Neural cell (in vitro differentiated cells): ENCODE measurements around the gene CSAG3. TPM values are rescaled to one million over a fixed set of nuclear protein-coding genes. Genes with fewer than 3 reads are reported as not detected.
"Not testable (repeated sequence)": the region's sequence is repeated elsewhere in the genome, so short reads cannot be mapped to it uniquely, and the experiment has no call there.

Experiments used
- H2AFZ ChIP-seq: fragments of 200-600, 300-800 bp; sonication (generic), shearing (Covaris generic); 2 replicates; pipeline ENCODE4 v1.6.0; 2014; ENCODE audit warnings: low read depth, mild to moderate bottlenecking, antibody characterized with exemption, low read length, moderate library complexity
- H3F3A ChIP-seq: fragments of 200-600 bp; shearing (Covaris generic); 2 replicates; pipeline ENCODE4 v1.6.1; 2016; ENCODE audit warnings: mild to moderate bottlenecking, moderate library complexity, mixed read lengths, antibody characterized with exemption, low read length; ENCODE audit not compliant: insufficient read depth, poor library complexity, severe bottlenecking
- H3K27ac ChIP-seq: fragments of 200-600, 300-800 bp; sonication (generic), shearing (Covaris generic); 2 replicates; pipeline ENCODE4 v1.5.1; 2014; ENCODE audit warnings: mild to moderate bottlenecking, low read length, moderate library complexity
- H3K27me3 ChIP-seq: fragments of 300-800, 200-600 bp; sonication (generic), shearing (Covaris generic); 2 replicates; pipeline ENCODE4 v1.6.0; 2014; ENCODE audit warnings: mild to moderate bottlenecking, low read depth, low read length, moderate library complexity; ENCODE audit not compliant: insufficient read depth
- H3K36me3 ChIP-seq: fragments of 300-800, 200-600 bp; sonication (generic), shearing (Covaris generic); 2 replicates; pipeline ENCODE4 v1.5.1; 2014; ENCODE audit warnings: mild to moderate bottlenecking, antibody characterized with exemption, low read length, moderate library complexity; ENCODE audit not compliant: insufficient read depth
- H3K4me2 ChIP-seq: fragments of 300-800, 200-600 bp; sonication (generic), shearing (Covaris generic); 2 replicates; pipeline ENCODE4 v1.6.0; 2014; ENCODE audit warnings: mild to moderate bottlenecking, low read length
- H3K4me3 ChIP-seq: fragments of 300-800, 200-600 bp; sonication (generic), shearing (Covaris generic); 2 replicates; pipeline ENCODE4 v1.5.1; 2014; ENCODE audit warnings: mild to moderate bottlenecking, low read length, moderate library complexity
- H3K79me2 ChIP-seq: fragments of 200-600 bp; shearing (Covaris generic); replicated peaks from 2 replicates; pipeline ENCODE4 v1.6.0; 2014; ENCODE audit warnings: mild to moderate bottlenecking, low read length, moderate library complexity; ENCODE audit not compliant: insufficient read depth
- H3K9ac ChIP-seq: fragments of 300-800, 200-600 bp; sonication (generic), shearing (Covaris generic); 2 replicates; pipeline ENCODE4 v1.6.1; 2016; ENCODE audit warnings: mild to moderate bottlenecking, low read length, mixed read lengths
- H3K9me2 ChIP-seq: fragments of 200-600 bp; shearing (Covaris generic); 2 replicates; pipeline ENCODE4 v1.6.1; 2016; ENCODE audit warnings: mild to moderate bottlenecking, low read length, mixed read lengths; ENCODE audit not compliant: insufficient read depth
- H3K9me3 ChIP-seq: fragments of 200-600, 300-800 bp; sonication (generic), shearing (Covaris generic); 2 replicates; pipeline ENCODE4 v1.6.1; 2016; ENCODE audit warnings: mild to moderate bottlenecking, mixed run types, low read length, moderate library complexity, mixed read lengths
- H4K20me1 ChIP-seq: fragments of 200-600 bp; shearing (Covaris generic); 2 replicates; pipeline ENCODE4 v1.6.1; 2016; ENCODE audit warnings: mild to moderate bottlenecking, mixed run types; ENCODE audit not compliant: insufficient read depth
- EP300 ChIP-seq: fragments of 450-650 bp; conservative IDR thresholded peaks from 2 replicates; pipeline ENCODE4 v1.6.1; 2014; ENCODE audit warnings: antibody characterized with exemption, mild to moderate bottlenecking, moderate library complexity; ENCODE audit not compliant: poor library complexity, severe bottlenecking
- POLR2AphosphoS5 ChIP-seq: IDR thresholded peaks from 2 replicates; pipeline ENCODE4 v1.6.1; 2012
- RAD21 ChIP-seq: fragments of 450-650 bp; conservative IDR thresholded peaks from 2 replicates; pipeline ENCODE4 v1.6.1; 2014; ENCODE audit warnings: antibody characterized with exemption, mild to moderate bottlenecking, moderate library complexity
- SMC3 ChIP-seq: fragments of 450-650 bp; conservative IDR thresholded peaks from 2 replicates; pipeline ENCODE4 v1.6.1; 2014; ENCODE audit warnings: antibody characterized with exemption, mild to moderate bottlenecking, moderate library complexity; ENCODE audit not compliant: poor library complexity
- TAF1 ChIP-seq: IDR thresholded peaks from 2 replicates; pipeline ENCODE4 v1.6.1; 2012; ENCODE audit warnings: low read depth
- polyA plus RNA-seq: library from polyadenylated mRNA; depleted of rRNA; stranded (reverse); fragments of >200 nt; gene quantifications from 2 replicates; pipeline ENCODE4 v1.2.3, GENCODE V29; 2014
- TF ChIP-seq, protein P1 (sequence below): fragments of 450-650 bp; IDR thresholded peaks from 2 replicates; pipeline ENCODE4 v1.5.1; 2014; ENCODE audit warnings: antibody characterized with exemption, mild to moderate bottlenecking, moderate library complexity; ENCODE audit not compliant: poor library complexity, severe bottlenecking
- TF ChIP-seq, protein P2 (sequence below): IDR thresholded peaks from 2 replicates; pipeline ENCODE4 v1.6.1; 2012; ENCODE audit warnings: borderline replicate concordance

CSAG3 gene
- polyA plus RNA-seq, 1 donor from 2014 or later: 1.2 TPM

DNA sequence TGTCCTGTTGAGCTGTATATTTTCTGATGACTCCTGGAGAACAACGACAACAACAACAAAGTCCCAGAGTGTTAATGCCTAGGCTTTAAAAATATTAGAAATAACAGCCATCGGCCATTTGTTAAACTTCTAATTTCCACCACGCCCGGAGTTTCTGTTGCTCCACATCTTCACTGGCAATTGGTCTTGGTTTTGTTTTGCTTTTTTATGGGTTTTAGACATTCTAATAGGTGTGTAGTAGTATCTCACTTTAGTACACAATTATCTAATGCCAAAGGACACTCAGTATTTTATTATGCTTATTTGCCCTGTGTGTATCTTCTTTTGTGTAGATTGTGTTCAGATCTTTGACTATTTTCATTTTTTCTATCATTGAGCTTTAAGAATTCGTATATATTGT is 20.5 kb upstream of the CSAG3 start:
- no peaks in the 10 kb centered on the region for H3K9me3 ChIP-seq
- H3K27me3 ChIP-seq: no peaks in the 10 kb centered on the region
- H3K27ac ChIP-seq: no peak overlapping the region
- no peaks in the 10 kb centered on the region for H3K9me2 ChIP-seq
- H3K79me2 ChIP-seq: no peaks in the 10 kb centered on the region
- no peak overlapping the region for H2AFZ ChIP-seq
- no peak overlapping the region for H3K4me2 ChIP-seq
- no peak overlapping the region for H3K4me3 ChIP-seq
- no peaks in the 10 kb centered on the region for H3F3A ChIP-seq
- TF ChIP-seq SMC3 (no peak), POLR2AphosphoS5 (no peak), TAF1 (no peak), EP300 (no peak), RAD21 (no peak)
- TF ChIP-seq, protein P1, sequence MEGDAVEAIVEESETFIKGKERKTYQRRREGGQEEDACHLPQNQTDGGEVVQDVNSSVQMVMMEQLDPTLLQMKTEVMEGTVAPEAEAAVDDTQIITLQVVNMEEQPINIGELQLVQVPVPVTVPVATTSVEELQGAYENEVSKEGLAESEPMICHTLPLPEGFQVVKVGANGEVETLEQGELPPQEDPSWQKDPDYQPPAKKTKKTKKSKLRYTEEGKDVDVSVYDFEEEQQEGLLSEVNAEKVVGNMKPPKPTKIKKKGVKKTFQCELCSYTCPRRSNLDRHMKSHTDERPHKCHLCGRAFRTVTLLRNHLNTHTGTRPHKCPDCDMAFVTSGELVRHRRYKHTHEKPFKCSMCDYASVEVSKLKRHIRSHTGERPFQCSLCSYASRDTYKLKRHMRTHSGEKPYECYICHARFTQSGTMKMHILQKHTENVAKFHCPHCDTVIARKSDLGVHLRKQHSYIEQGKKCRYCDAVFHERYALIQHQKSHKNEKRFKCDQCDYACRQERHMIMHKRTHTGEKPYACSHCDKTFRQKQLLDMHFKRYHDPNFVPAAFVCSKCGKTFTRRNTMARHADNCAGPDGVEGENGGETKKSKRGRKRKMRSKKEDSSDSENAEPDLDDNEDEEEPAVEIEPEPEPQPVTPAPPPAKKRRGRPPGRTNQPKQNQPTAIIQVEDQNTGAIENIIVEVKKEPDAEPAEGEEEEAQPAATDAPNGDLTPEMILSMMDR: no peak
- TF ChIP-seq, protein P2, sequence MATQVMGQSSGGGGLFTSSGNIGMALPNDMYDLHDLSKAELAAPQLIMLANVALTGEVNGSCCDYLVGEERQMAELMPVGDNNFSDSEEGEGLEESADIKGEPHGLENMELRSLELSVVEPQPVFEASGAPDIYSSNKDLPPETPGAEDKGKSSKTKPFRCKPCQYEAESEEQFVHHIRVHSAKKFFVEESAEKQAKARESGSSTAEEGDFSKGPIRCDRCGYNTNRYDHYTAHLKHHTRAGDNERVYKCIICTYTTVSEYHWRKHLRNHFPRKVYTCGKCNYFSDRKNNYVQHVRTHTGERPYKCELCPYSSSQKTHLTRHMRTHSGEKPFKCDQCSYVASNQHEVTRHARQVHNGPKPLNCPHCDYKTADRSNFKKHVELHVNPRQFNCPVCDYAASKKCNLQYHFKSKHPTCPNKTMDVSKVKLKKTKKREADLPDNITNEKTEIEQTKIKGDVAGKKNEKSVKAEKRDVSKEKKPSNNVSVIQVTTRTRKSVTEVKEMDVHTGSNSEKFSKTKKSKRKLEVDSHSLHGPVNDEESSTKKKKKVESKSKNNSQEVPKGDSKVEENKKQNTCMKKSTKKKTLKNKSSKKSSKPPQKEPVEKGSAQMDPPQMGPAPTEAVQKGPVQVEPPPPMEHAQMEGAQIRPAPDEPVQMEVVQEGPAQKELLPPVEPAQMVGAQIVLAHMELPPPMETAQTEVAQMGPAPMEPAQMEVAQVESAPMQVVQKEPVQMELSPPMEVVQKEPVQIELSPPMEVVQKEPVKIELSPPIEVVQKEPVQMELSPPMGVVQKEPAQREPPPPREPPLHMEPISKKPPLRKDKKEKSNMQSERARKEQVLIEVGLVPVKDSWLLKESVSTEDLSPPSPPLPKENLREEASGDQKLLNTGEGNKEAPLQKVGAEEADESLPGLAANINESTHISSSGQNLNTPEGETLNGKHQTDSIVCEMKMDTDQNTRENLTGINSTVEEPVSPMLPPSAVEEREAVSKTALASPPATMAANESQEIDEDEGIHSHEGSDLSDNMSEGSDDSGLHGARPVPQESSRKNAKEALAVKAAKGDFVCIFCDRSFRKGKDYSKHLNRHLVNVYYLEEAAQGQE: no peak
- no peaks in the 10 kb centered on the region for H4K20me1 ChIP-seq
- H3K9ac ChIP-seq: no peak overlapping the region
- no peaks in the 10 kb centered on the region for H3K36me3 ChIP-seq

DNA sequence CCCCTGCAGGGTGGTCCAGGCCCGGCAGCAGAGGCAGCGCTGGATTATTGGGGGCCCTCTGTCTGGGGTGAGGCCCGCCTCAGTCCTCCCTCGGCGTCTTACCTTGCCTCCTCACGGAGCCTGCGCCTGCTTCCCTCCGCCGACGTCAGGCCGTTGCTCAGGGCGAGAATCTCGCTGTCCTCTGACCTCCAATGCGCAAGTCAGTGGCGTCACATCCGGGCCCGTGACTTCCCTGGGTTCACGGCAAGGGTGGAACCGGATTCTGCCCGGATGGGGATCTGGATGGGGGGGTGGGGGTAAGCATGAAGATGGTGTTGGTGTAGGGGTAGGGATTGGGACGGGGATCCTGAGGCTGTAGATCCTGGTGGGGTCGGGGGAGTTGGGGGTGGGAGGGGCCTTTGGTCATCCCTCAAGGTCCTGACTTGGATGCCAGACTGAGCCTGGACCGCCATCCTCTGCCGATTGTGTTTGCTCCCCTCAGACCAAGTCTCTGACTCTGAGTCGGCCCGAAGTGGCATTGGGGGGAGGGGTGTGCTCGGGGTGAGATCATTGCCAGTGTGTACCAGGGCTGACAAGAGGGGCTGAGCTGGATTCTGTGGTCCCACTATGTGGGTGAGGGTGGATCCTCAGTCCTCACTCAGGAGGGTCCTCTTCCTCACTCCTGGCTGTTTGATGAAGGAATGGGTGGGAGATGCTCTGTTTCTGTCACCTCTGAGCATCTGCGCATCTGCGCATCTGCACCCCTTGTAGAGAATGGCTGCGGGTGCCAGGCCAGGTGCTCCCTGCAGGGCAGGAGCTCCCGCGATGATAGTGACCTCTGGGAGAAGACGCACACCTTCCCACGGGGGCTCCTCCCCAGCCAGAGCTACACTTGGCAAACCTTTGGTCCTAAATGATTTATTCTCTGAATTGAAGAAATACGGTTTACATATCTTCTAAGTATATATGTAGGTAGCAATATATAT is 5.0 kb upstream of the CSAG3 start, which contains the start of gene MAGEA2:
Gene MAGEA2, minus strand, starts transcription at position 157 of the 965 bp plus-strand sequence. CDS start 2,479 bp downstream, outside the sequence.
- not testable (repeated sequence) for H3K27ac ChIP-seq, H3K9me3 ChIP-seq, H3K4me3 ChIP-seq, H2AFZ ChIP-seq, H3K36me3 ChIP-seq, H3F3A ChIP-seq, H3K9me2 ChIP-seq, H4K20me1 ChIP-seq, H3K9ac ChIP-seq, H3K4me2 ChIP-seq, H3K27me3 ChIP-seq, H3K79me2 ChIP-seq

DNA sequence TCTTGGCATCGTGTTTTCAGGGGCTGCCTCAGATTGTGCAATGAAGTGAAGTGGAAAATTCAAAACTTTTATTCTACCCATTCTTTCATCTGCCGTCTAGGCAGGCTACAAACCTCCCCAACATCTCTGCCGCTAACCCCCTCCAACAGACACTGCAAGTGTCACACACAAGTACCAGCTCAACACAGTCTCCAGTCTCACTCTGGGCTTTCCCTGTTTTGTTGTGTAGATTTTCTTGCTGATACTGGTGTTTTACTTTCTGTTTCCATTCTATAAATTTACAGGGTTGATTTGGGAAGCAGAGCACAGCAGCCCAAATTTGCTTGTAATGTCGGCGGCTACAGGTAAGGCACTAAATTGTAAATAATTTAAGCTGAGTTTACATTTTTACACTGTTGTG is 4.1 kb upstream of the CSAG3 start:
- H3K27me3 ChIP-seq, H3K4me2 ChIP-seq, H3K4me3 ChIP-seq, H3K27ac ChIP-seq, H3K9me2 ChIP-seq, H4K20me1 ChIP-seq, H3K9me3 ChIP-seq, H3K9ac ChIP-seq, H2AFZ ChIP-seq, H3F3A ChIP-seq, H3K36me3 ChIP-seq, H3K79me2 ChIP-seq: not testable (repeated sequence)

DNA sequence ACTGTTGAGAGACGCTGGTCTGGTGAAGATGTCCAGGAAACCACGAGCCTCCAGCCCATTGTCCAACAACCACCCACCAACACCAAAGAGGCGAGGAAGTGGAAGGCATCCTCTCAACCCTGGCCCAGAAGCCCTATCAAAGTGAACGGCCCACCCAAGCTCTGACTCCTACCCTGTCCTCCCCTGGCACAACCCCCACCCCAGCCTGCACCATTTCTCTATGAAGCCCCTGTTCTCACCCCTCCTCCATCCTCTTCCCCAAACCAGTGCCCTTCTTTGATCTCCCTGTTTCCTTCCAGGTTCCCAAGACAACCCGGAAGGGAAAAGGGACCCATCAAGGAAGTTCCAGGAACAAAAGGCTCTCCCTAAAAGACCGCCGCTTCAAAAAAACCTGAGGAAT is 526 bp downstream of the CSAG3 start:
- H3K9ac ChIP-seq, H3K79me2 ChIP-seq, H3K4me2 ChIP-seq, H3F3A ChIP-seq, H3K4me3 ChIP-seq, H2AFZ ChIP-seq, H4K20me1 ChIP-seq, H3K27ac ChIP-seq, H3K9me2 ChIP-seq, H3K36me3 ChIP-seq, H3K9me3 ChIP-seq, H3K27me3 ChIP-seq: not testable (repeated sequence)

DNA sequence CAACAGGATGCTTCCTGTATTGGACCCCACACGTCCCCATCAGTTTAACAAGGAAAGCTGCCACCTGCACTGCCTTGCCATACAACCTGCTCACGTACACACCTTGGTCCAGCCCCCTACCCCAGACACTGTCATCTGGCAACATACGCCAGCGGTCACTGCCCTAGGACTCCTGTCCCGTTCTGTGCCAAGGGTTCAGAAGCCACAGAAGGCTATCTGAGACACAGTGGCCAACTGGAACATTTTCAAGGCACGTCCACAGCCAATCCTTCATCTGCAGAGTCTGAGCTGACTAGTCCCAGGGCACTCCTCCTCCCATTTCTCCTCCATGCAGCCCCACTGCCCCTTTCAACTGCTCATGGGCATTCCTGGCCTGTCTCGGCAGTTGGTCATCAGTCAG is 2.6 kb downstream of the CSAG3 start:
- not testable (repeated sequence) for H3K9me3 ChIP-seq, H3K36me3 ChIP-seq, H3K9me2 ChIP-seq, H3K27me3 ChIP-seq, H2AFZ ChIP-seq, H3K4me3 ChIP-seq, H3K4me2 ChIP-seq, H3F3A ChIP-seq, H3K79me2 ChIP-seq, H3K27ac ChIP-seq, H4K20me1 ChIP-seq, H3K9ac ChIP-seq
